ENCODE results near the gene SEPTIN2. TPM values are rescaled to one million over a fixed set of nuclear protein-coding genes. Genes with fewer than 3 reads are reported as not detected.
"Not testable (repeated sequence)": the region's sequence is repeated elsewhere in the genome, so short reads cannot be mapped to it uniquely, and the experiment has no call there.

The SEPTIN2 gene
- total RNA-seq, 1 donor from 2014 or later, result 203 TPM

- H3K36me3 Mint-ChIP-seq (ENCODE audit: low read depth), result peaks cover 22% of the 10 kb centered on the region
- intact Hi-C loops (cut with micrococcal nuclease), result no loop called here
- peaks cover 56% of the 10 kb centered on the region for H3K4me1 Mint-ChIP-seq (ENCODE audit: low read depth)
- H3K4me3 Mint-ChIP-seq, result no peak overlapping the region
- H3K9me3 Mint-ChIP-seq, result no peaks in the 10 kb centered on the region
- no peaks in the 10 kb centered on the region for H3K27me3 Mint-ChIP-seq (ENCODE audit: insufficient read depth)
- H3K27ac Mint-ChIP-seq, result no peak overlapping the region
- no peak for DNase-seq (ENCODE audit: low spot score)
Measured at GRCh38 chr2:241291977-241292376, 23.7 kb upstream of the SEPTIN2 start.

GRCh38 chr2:241293378-241293797, 22.3 kb upstream of the SEPTIN2 start:
- not testable (repeated sequence) for H3K27ac Mint-ChIP-seq; DNase-seq (ENCODE audit: low spot score)

GRCh38 chr2:241295326-241296095, 20.2 kb upstream of the SEPTIN2 start:
- Mint-ChIP-seq H3K4me1 (ENCODE audit: low read depth) (peaks cover 49% of the 10 kb centered on the region), H3K9me3 (no peaks in the 10 kb centered on the region), H3K27ac (no peak overlapping the region), H3K36me3 (ENCODE audit: low read depth) (peaks cover 11% of the 10 kb centered on the region), H3K4me3 (no peak overlapping the region), H3K27me3 (ENCODE audit: insufficient read depth) (no peaks in the 10 kb centered on the region)
- no peak for DNase-seq (ENCODE audit: low spot score)
- intact Hi-C loops (cut with micrococcal nuclease), result no loop called here

More at GRCh38 chr2:241293378-241293797, 22.3 kb upstream of the SEPTIN2 start:
- H3K27me3 Mint-ChIP-seq (ENCODE audit: insufficient read depth); H3K9me3 Mint-ChIP-seq; intact Hi-C loops (cut with micrococcal nuclease); H3K4me3 Mint-ChIP-seq: not testable (repeated sequence)
- H3K36me3 Mint-ChIP-seq (ENCODE audit: low read depth), result peaks cover 22% of the 10 kb centered on the region
- H3K4me1 Mint-ChIP-seq (ENCODE audit: low read depth), result peaks cover 49% of the 10 kb centered on the region

GRCh38 chr2:241296767-241297166, 19.0 kb upstream of the SEPTIN2 start:
- H3K36me3 Mint-ChIP-seq (ENCODE audit: low read depth), result peaks cover 8% of the 10 kb centered on the region
- H3K9me3 Mint-ChIP-seq, result no peaks in the 10 kb centered on the region
- intact Hi-C loops (cut with micrococcal nuclease), result no loop called here
- H3K4me3 Mint-ChIP-seq, result no peak overlapping the region
- H3K4me1 Mint-ChIP-seq (ENCODE audit: low read depth), result peaks cover 42% of the 10 kb centered on the region
- no peak for DNase-seq (ENCODE audit: low spot score)
- H3K27ac Mint-ChIP-seq, result no peak overlapping the region
- no peaks in the 10 kb centered on the region for H3K27me3 Mint-ChIP-seq (ENCODE audit: insufficient read depth)

GRCh38 chr2:241298673-241299072, 17.1 kb upstream of the SEPTIN2 start:
- intact Hi-C loops (cut with micrococcal nuclease), result no loop called here
- peaks cover 43% of the 10 kb centered on the region for H3K4me1 Mint-ChIP-seq (ENCODE audit: low read depth)
- peaks cover 8% of the 10 kb centered on the region for H3K36me3 Mint-ChIP-seq (ENCODE audit: low read depth)
- H3K27ac Mint-ChIP-seq, result peak overlapping the region; percentile 32
- peak overlapping the region; percentile 54 for H3K4me3 Mint-ChIP-seq
- H3K27me3 Mint-ChIP-seq (ENCODE audit: insufficient read depth), result no peaks in the 10 kb centered on the region
- no peaks in the 10 kb centered on the region for H3K9me3 Mint-ChIP-seq
- DNase-seq (ENCODE audit: low spot score), result no peak

GRCh38 chr2:241300000-241300399, 15.7 kb upstream of the SEPTIN2 start:
- intact Hi-C loops (cut with micrococcal nuclease), result no loop called here
- Mint-ChIP-seq H3K36me3 (ENCODE audit: low read depth) (peaks cover 8% of the 10 kb centered on the region), H3K4me3 (peak overlapping the region; percentile 17), H3K9me3 (no peaks in the 10 kb centered on the region), H3K27ac (no peak overlapping the region), H3K27me3 (ENCODE audit: insufficient read depth) (no peaks in the 10 kb centered on the region), H3K4me1 (ENCODE audit: low read depth) (peaks cover 56% of the 10 kb centered on the region)
- DNase-seq (ENCODE audit: low spot score), result no peak

GRCh38 chr2:241302083-241302482, 13.6 kb upstream of the SEPTIN2 start:
- intact Hi-C loops (cut with micrococcal nuclease), result no loop called here
- no peaks in the 10 kb centered on the region for H3K9me3 Mint-ChIP-seq
- DNase-seq (ENCODE audit: low spot score), result no peak
- no peaks in the 10 kb centered on the region for H3K27me3 Mint-ChIP-seq (ENCODE audit: insufficient read depth)
- H3K27ac Mint-ChIP-seq, result no peak overlapping the region
- no peak overlapping the region for H3K4me3 Mint-ChIP-seq
- peaks cover 52% of the 10 kb centered on the region for H3K4me1 Mint-ChIP-seq (ENCODE audit: low read depth)
- H3K36me3 Mint-ChIP-seq (ENCODE audit: low read depth), result peaks cover 4% of the 10 kb centered on the region

- no peaks in the 10 kb centered on the region for H3K27me3 Mint-ChIP-seq (ENCODE audit: insufficient read depth)
- peaks cover 52% of the 10 kb centered on the region for H3K4me1 Mint-ChIP-seq (ENCODE audit: low read depth)
- intact Hi-C loops (cut with micrococcal nuclease), result no loop called here
- DNase-seq (ENCODE audit: low spot score), result no peak
- no peaks in the 10 kb centered on the region for H3K9me3 Mint-ChIP-seq
- H3K27ac Mint-ChIP-seq, result no peak overlapping the region
- H3K4me3 Mint-ChIP-seq, result no peak overlapping the region
- H3K36me3 Mint-ChIP-seq (ENCODE audit: low read depth), result peaks cover 1% of the 10 kb centered on the region
Measured at GRCh38 chr2:241302759-241303651, 12.7 kb upstream of the SEPTIN2 start.

- no peaks in the 10 kb centered on the region for H3K27me3 Mint-ChIP-seq (ENCODE audit: insufficient read depth)
- H3K4me1 Mint-ChIP-seq (ENCODE audit: low read depth), result peaks cover 47% of the 10 kb centered on the region
- H3K36me3 Mint-ChIP-seq (ENCODE audit: low read depth), result peaks cover 4% of the 10 kb centered on the region
- intact Hi-C loops (cut with micrococcal nuclease), result no loop called here
- no peak overlapping the region for H3K27ac Mint-ChIP-seq
- H3K4me3 Mint-ChIP-seq, result no peak overlapping the region
- no peaks in the 10 kb centered on the region for H3K9me3 Mint-ChIP-seq
- no peak for DNase-seq (ENCODE audit: low spot score)
Measured at GRCh38 chr2:241304039-241304670, 11.6 kb upstream of the SEPTIN2 start.

GRCh38 chr2:241307055-241307454, 8.7 kb upstream of the SEPTIN2 start:
- Mint-ChIP-seq H3K9me3 (no peaks in the 10 kb centered on the region), H3K36me3 (ENCODE audit: low read depth) (peaks cover 16% of the 10 kb centered on the region), H3K27ac (no peak overlapping the region), H3K4me1 (ENCODE audit: low read depth) (peaks cover 65% of the 10 kb centered on the region), H3K27me3 (ENCODE audit: insufficient read depth) (no peaks in the 10 kb centered on the region), H3K4me3 (no peak overlapping the region)
- no peak for DNase-seq (ENCODE audit: low spot score)
- intact Hi-C loops (cut with micrococcal nuclease), result no loop called here

GRCh38 chr2:241308267-241308666, 7.5 kb upstream of the SEPTIN2 start:
- H3K4me1 Mint-ChIP-seq (ENCODE audit: low read depth), result peaks cover 68% of the 10 kb centered on the region
- no peak for DNase-seq (ENCODE audit: low spot score)
- intact Hi-C loops (cut with micrococcal nuclease), result no loop called here
- H3K27me3 Mint-ChIP-seq (ENCODE audit: insufficient read depth), result no peaks in the 10 kb centered on the region
- H3K36me3 Mint-ChIP-seq (ENCODE audit: low read depth), result peaks cover 19% of the 10 kb centered on the region
- H3K4me3 Mint-ChIP-seq, result no peak overlapping the region
- no peaks in the 10 kb centered on the region for H3K9me3 Mint-ChIP-seq
- H3K27ac Mint-ChIP-seq, result no peak overlapping the region

GRCh38 chr2:241308832-241309500, 6.8 kb upstream of the SEPTIN2 start:
- peaks cover 68% of the 10 kb centered on the region for H3K4me1 Mint-ChIP-seq (ENCODE audit: low read depth)
- H3K36me3 Mint-ChIP-seq (ENCODE audit: low read depth), result peaks cover 22% of the 10 kb centered on the region
- no peak for DNase-seq (ENCODE audit: low spot score)
- H3K4me3 Mint-ChIP-seq, result no peak overlapping the region
- H3K27me3 Mint-ChIP-seq (ENCODE audit: insufficient read depth), result no peaks in the 10 kb centered on the region
- peak overlapping the region; percentile 6 for H3K27ac Mint-ChIP-seq
- H3K9me3 Mint-ChIP-seq, result no peaks in the 10 kb centered on the region
- intact Hi-C loops (cut with micrococcal nuclease), result no loop called here
